HG03521 (cell line): Measurements from ENCODE around the gene PAEP.

Source experiments
- ATAC-seq: cut with Tn5 transposase; IDR thresholded peaks from one replicate; pipeline ENCODE4 v1.9.1; 2021; ENCODE audit warnings: mild to moderate bottlenecking, moderate library complexity; ENCODE audit not compliant: unreplicated experiment

The PAEP gene

GRCh38 chr9:135574331-135574730, 12.8 kb downstream of the PAEP start:
- no peak for ATAC-seq

GRCh38 chr9:135574943-135575342, 13.4 kb downstream of the PAEP start:
- ATAC-seq, result no peak

GRCh38 chr9:135575995-135576631, 14.6 kb downstream of the PAEP start:
- no peak for ATAC-seq

GRCh38 chr9:135577256-135577655, 15.7 kb downstream of the PAEP start:
- no peak for ATAC-seq

GRCh38 chr9:135579356-135579755, 17.8 kb downstream of the PAEP start:
- ATAC-seq, result no peak

- ATAC-seq, result no peak
Measured at GRCh38 chr9:135579889-135580660, 18.5 kb downstream of the PAEP start.

GRCh38 chr9:135580664-135581380, 19.3 kb downstream of the PAEP start:
- no peak for ATAC-seq

- no peak for ATAC-seq
Measured at GRCh38 chr9:135581636-135582426, 20.3 kb downstream of the PAEP start.

- ATAC-seq, result no peak
Measured at GRCh38 chr9:135582541-135582940, 21.0 kb downstream of the PAEP start.

GRCh38 chr9:135582966-135583687, 21.6 kb downstream of the PAEP start:
- no peak for ATAC-seq

GRCh38 chr9:135583688-135584011, 22.1 kb downstream of the PAEP start:
- no peak for ATAC-seq

- no peak for ATAC-seq
Measured at GRCh38 chr9:135584371-135584770, 22.8 kb downstream of the PAEP start.

- ATAC-seq, result no peak
Measured at GRCh38 chr9:135584934-135585333, 23.4 kb downstream of the PAEP start.

- ATAC-seq, result no peak
Measured at GRCh38 chr9:135586601-135587109, 25.1 kb downstream of the PAEP start.

GRCh38 chr9:135587658-135588057, 26.1 kb downstream of the PAEP start:
- ATAC-seq, result no peak

GRCh38 chr9:135588371-135588770, 26.8 kb downstream of the PAEP start:
- no peak for ATAC-seq

- no peak for ATAC-seq
Measured at GRCh38 chr9:135588886-135589595, 27.5 kb downstream of the PAEP start.

- no peak for ATAC-seq
Measured at GRCh38 chr9:135589596-135590485, 28.3 kb downstream of the PAEP start.
